Measurements from ENCODE around the gene NAXE. TPM values are rescaled to one million over a fixed set of nuclear protein-coding genes. Genes with fewer than 3 reads are reported as not detected.

NAXE gene
- total RNA-seq, 1 donor from 2014 or later = 190 TPM

- Mint-ChIP-seq H3K4me3 (ENCODE audit: unreplicated experiment) (no peak overlapping the region), H3K27ac (ENCODE audit: unreplicated experiment) (no peak overlapping the region), H3K27me3 (ENCODE audit: unreplicated experiment) (peaks cover 3% of the 10 kb centered on the region), H3K4me1 (ENCODE audit: unreplicated experiment) (peaks cover 20% of the 10 kb centered on the region), H3K36me3 (ENCODE audit: low read depth, unreplicated experiment) (peaks cover 5% of the 10 kb centered on the region), H3K9me3 (ENCODE audit: unreplicated experiment) (no peaks in the 10 kb centered on the region)
- DNase-seq (ENCODE audit: low spot score) = no peak
- no peak for TF ChIP-seq CTCF (IDR thresholded peaks at IDR 0.05; ENCODE audit: unreplicated experiment)
Observed at GRCh38 chr1:156574039-156574633, 17.4 kb upstream of the NAXE start.

GRCh38 chr1:156577550-156577949, 14.0 kb upstream of the NAXE start:
- DNase-seq (ENCODE audit: low spot score) = no peak
- no peaks in the 10 kb centered on the region for H3K36me3 Mint-ChIP-seq (ENCODE audit: low read depth, unreplicated experiment)
- peaks cover 6% of the 10 kb centered on the region for H3K27me3 Mint-ChIP-seq (ENCODE audit: unreplicated experiment)
- peaks cover 4% of the 10 kb centered on the region for H3K4me1 Mint-ChIP-seq (ENCODE audit: unreplicated experiment)
- H3K27ac Mint-ChIP-seq (ENCODE audit: unreplicated experiment) = no peak overlapping the region
- H3K4me3 Mint-ChIP-seq (ENCODE audit: unreplicated experiment) = no peak overlapping the region
- no peaks in the 10 kb centered on the region for H3K9me3 Mint-ChIP-seq (ENCODE audit: unreplicated experiment)
- no peak for TF ChIP-seq CTCF (IDR thresholded peaks at IDR 0.05; ENCODE audit: unreplicated experiment)

GRCh38 chr1:156578055-156578454, 13.5 kb upstream of the NAXE start:
- no peak overlapping the region for H3K27ac Mint-ChIP-seq (ENCODE audit: unreplicated experiment)
- DNase-seq (ENCODE audit: low spot score) = no peak
- H3K9me3 Mint-ChIP-seq (ENCODE audit: unreplicated experiment) = no peaks in the 10 kb centered on the region
- no peak for TF ChIP-seq CTCF (IDR thresholded peaks at IDR 0.05; ENCODE audit: unreplicated experiment)
- no peaks in the 10 kb centered on the region for H3K4me1 Mint-ChIP-seq (ENCODE audit: unreplicated experiment)
- no peak overlapping the region for H3K4me3 Mint-ChIP-seq (ENCODE audit: unreplicated experiment)
- no peaks in the 10 kb centered on the region for H3K36me3 Mint-ChIP-seq (ENCODE audit: low read depth, unreplicated experiment)
- H3K27me3 Mint-ChIP-seq (ENCODE audit: unreplicated experiment) = peaks cover 6% of the 10 kb centered on the region

GRCh38 chr1:156579472-156579871, 12.1 kb upstream of the NAXE start, which contains the start of gene TTC24:
TTC24 (plus strand) TSS chr1:156579723; CDS start chr1:156581365, 1,642 bp downstream.
- Mint-ChIP-seq H3K36me3 (ENCODE audit: low read depth, unreplicated experiment) (no peaks in the 10 kb centered on the region), H3K27me3 (ENCODE audit: unreplicated experiment) (peaks cover 10% of the 10 kb centered on the region), H3K9me3 (ENCODE audit: unreplicated experiment) (no peaks in the 10 kb centered on the region), H3K27ac (ENCODE audit: unreplicated experiment) (no peak within 1 kb of the TSS), H3K4me3 (ENCODE audit: unreplicated experiment) (no peak within 1 kb of the TSS), H3K4me1 (ENCODE audit: unreplicated experiment) (no peaks in the 10 kb centered on the region)
- TF ChIP-seq CTCF (IDR thresholded peaks at IDR 0.05; ENCODE audit: unreplicated experiment) = no peak
- no peak for DNase-seq (ENCODE audit: low spot score)

GRCh38 chr1:156581661-156582387, 9.8 kb upstream of the NAXE start:
- Mint-ChIP-seq H3K9me3 (ENCODE audit: unreplicated experiment) (no peaks in the 10 kb centered on the region), H3K4me3 (ENCODE audit: unreplicated experiment) (no peak overlapping the region), H3K4me1 (ENCODE audit: unreplicated experiment) (peaks cover 7% of the 10 kb centered on the region), H3K27ac (ENCODE audit: unreplicated experiment) (no peak overlapping the region), H3K27me3 (ENCODE audit: unreplicated experiment) (peaks cover 12% of the 10 kb centered on the region), H3K36me3 (ENCODE audit: low read depth, unreplicated experiment) (no peaks in the 10 kb centered on the region)
- DNase-seq (ENCODE audit: low spot score) = no peak
- no peak for TF ChIP-seq CTCF (IDR thresholded peaks at IDR 0.05; ENCODE audit: unreplicated experiment)
